ENCODE data around the gene DDI2. TPM values are rescaled to one million over a fixed set of nuclear protein-coding genes. Genes with fewer than 3 reads are reported as not detected.

DDI2 gene
- polyA plus RNA-seq, 1 donor from 2014 or later = 3.8 TPM

- H3K36me3 ChIP-seq (ENCODE audit: insufficient read depth, low read length) = no peaks in the 10 kb centered on the region
- H4K20me1 ChIP-seq (ENCODE audit: insufficient read depth) = no peaks in the 10 kb centered on the region
- no peaks in the 10 kb centered on the region for H3K27me3 ChIP-seq (ENCODE audit: insufficient read depth, low read depth, low read length)
- no peaks in the 10 kb centered on the region for H3K9me3 ChIP-seq (ENCODE audit: low read length)
- no peaks in the 10 kb centered on the region for H3K79me2 ChIP-seq (replicated peaks; ENCODE audit: insufficient read depth, low read length)
- H3K4me3 ChIP-seq (ENCODE audit: low read length) = no peak overlapping the region
- H3K4me2 ChIP-seq (ENCODE audit: low read length) = no peak overlapping the region
- TF ChIP-seq, protein P1, sequence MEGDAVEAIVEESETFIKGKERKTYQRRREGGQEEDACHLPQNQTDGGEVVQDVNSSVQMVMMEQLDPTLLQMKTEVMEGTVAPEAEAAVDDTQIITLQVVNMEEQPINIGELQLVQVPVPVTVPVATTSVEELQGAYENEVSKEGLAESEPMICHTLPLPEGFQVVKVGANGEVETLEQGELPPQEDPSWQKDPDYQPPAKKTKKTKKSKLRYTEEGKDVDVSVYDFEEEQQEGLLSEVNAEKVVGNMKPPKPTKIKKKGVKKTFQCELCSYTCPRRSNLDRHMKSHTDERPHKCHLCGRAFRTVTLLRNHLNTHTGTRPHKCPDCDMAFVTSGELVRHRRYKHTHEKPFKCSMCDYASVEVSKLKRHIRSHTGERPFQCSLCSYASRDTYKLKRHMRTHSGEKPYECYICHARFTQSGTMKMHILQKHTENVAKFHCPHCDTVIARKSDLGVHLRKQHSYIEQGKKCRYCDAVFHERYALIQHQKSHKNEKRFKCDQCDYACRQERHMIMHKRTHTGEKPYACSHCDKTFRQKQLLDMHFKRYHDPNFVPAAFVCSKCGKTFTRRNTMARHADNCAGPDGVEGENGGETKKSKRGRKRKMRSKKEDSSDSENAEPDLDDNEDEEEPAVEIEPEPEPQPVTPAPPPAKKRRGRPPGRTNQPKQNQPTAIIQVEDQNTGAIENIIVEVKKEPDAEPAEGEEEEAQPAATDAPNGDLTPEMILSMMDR (IDR thresholded peaks at IDR 0.05; ENCODE audit: poor library complexity, severe bottlenecking) = no peak
- no peak for TF ChIP-seq EP300 (conservative IDR thresholded peaks at IDR 0.05; ENCODE audit: poor library complexity, severe bottlenecking)
- TF ChIP-seq REST (IDR thresholded peaks at IDR 0.05; ENCODE audit: borderline replicate concordance) = no peak
- TF ChIP-seq EZH2 (IDR thresholded peaks at IDR 0.05; ENCODE audit: borderline replicate concordance, insufficient read depth, low read length, poor library complexity, severe bottlenecking) = no peak
- no peak for TF ChIP-seq SMC3 (conservative IDR thresholded peaks at IDR 0.05; ENCODE audit: poor library complexity)
- no peak for TF ChIP-seq TAF1 (IDR thresholded peaks at IDR 0.05; ENCODE audit: low read depth)
- no peak for TF ChIP-seq POLR2AphosphoS5 (IDR thresholded peaks at IDR 0.05)
- no peak for TF ChIP-seq MXI1 (conservative IDR thresholded peaks at IDR 0.05; ENCODE audit: poor library complexity, severe bottlenecking)
- no peaks in the 10 kb centered on the region for H3K9me2 ChIP-seq (ENCODE audit: insufficient read depth, low read length)
- no peak overlapping the region for H3K27ac ChIP-seq (ENCODE audit: low read length)
- no peak overlapping the region for H3K9ac ChIP-seq (ENCODE audit: low read length)
- H3F3A ChIP-seq (ENCODE audit: insufficient read depth, low read length, poor library complexity, severe bottlenecking) = no peaks in the 10 kb centered on the region
- no peak overlapping the region for H2AFZ ChIP-seq (ENCODE audit: low read depth, low read length)
Measured at GRCh38 chr1:15707239-15707925, 90.1 kb downstream of the DDI2 start.

DNA sequence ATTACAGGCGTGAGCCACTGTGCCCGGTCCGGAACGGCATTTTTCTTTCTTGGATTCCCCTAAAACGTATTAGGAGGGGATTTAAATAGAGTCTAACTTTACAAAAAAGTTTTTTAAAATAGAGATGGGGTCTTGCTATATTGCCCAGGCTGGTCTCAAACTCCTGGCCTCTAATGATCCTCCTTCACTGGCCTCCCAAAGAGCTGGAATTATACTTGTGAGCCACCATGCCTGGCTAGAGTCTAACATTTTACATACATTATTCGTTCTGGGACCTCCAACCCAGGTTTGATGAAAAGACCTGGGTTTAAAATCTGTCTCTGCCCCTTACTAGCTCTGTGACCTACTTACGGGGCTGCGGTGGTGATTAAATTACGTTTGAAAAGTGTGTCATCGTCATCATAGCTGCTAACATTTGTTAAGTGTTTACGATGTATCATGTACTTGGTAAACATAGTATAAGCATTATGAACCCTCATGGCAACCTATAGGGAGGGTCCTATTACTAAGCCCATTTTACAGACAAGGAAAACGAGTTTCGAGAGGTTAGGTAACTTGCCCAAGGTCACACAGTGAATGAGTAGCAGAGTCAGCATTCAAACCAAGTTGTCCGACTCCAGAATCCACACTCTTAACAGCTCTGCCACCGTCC lies 91.4 kb downstream of the DDI2 start:
- H3K4me3 ChIP-seq (ENCODE audit: low read length) = no peak overlapping the region
- H3K4me2 ChIP-seq (ENCODE audit: low read length) = no peak overlapping the region
- no peaks in the 10 kb centered on the region for H3F3A ChIP-seq (ENCODE audit: insufficient read depth, low read length, poor library complexity, severe bottlenecking)
- H2AFZ ChIP-seq (ENCODE audit: low read depth, low read length) = no peak overlapping the region
- no peaks in the 10 kb centered on the region for H3K36me3 ChIP-seq (ENCODE audit: insufficient read depth, low read length)
- H3K9me2 ChIP-seq (ENCODE audit: insufficient read depth, low read length) = no peaks in the 10 kb centered on the region
- H3K9me3 ChIP-seq (ENCODE audit: low read length) = no peaks in the 10 kb centered on the region
- H3K27ac ChIP-seq (ENCODE audit: low read length) = no peak overlapping the region
- H3K27me3 ChIP-seq (ENCODE audit: insufficient read depth, low read depth, low read length) = no peaks in the 10 kb centered on the region
- no peak overlapping the region for H3K9ac ChIP-seq (ENCODE audit: low read length)
- TF ChIP-seq REST (IDR thresholded peaks at IDR 0.05; ENCODE audit: borderline replicate concordance) (no peak), SMC3 (conservative IDR thresholded peaks at IDR 0.05; ENCODE audit: poor library complexity) (no peak), EZH2 (IDR thresholded peaks at IDR 0.05; ENCODE audit: borderline replicate concordance, insufficient read depth, low read length, poor library complexity, severe bottlenecking) (no peak), TAF1 (IDR thresholded peaks at IDR 0.05; ENCODE audit: low read depth) (no peak), POLR2AphosphoS5 (IDR thresholded peaks at IDR 0.05) (no peak), EP300 (conservative IDR thresholded peaks at IDR 0.05; ENCODE audit: poor library complexity, severe bottlenecking) (no peak), RAD21 (conservative IDR thresholded peaks at IDR 0.05) (no peak), MXI1 (conservative IDR thresholded peaks at IDR 0.05; ENCODE audit: poor library complexity, severe bottlenecking) (no peak)
- TF ChIP-seq, protein P1 (IDR thresholded peaks at IDR 0.05; ENCODE audit: poor library complexity, severe bottlenecking) = no peak
- H4K20me1 ChIP-seq (ENCODE audit: insufficient read depth) = no peaks in the 10 kb centered on the region
- no peaks in the 10 kb centered on the region for H3K79me2 ChIP-seq (replicated peaks; ENCODE audit: insufficient read depth, low read length)

Measured in neural cell (in vitro differentiated cells).